ENCODE results near the gene ATXN1.

- TF ChIP-seq CTCF (IDR thresholded peaks at IDR 0.05; ENCODE audit: insufficient read depth, low read length), result no peak
- TF ChIP-seq SPI1 (IDR thresholded peaks at IDR 0.05; ENCODE audit: borderline replicate concordance, low read depth), result no peak
- TF ChIP-seq POLR2AphosphoS5 (IDR thresholded peaks at IDR 0.05; ENCODE audit: low read depth), result no peak
- TF ChIP-seq REST (IDR thresholded peaks at IDR 0.05; ENCODE audit: insufficient replicate concordance, low read depth), result no peak
Observed at GRCh38 chr6:16649890-16650289, 111.4 kb downstream of the ATXN1 start.

Measured in HL-60 (cell line).